Measurements from ENCODE around the gene USP24.

USP24 gene

GRCh38 chr1:55018395-55018794 lies 196.8 kb downstream of the USP24 start:
- no peak for FAIRE-seq
